SK-N-SH (cell line): Measurements from ENCODE around the gene SETD1A.

ENCODE experiments used
- CTCF ChIP-seq: fragments of 200-600 bp; sonication (generic); IDR thresholded peaks from 2 replicates; pipeline ENCODE4 v1.6.1; 2017; ENCODE audit warnings: antibody characterized with exemption, mild to moderate bottlenecking, moderate library complexity
- MAX ChIP-seq: IDR thresholded peaks from 2 replicates; pipeline ENCODE4 v1.4.0; 2012; ENCODE audit warnings: low read depth
- PBX3 ChIP-seq: IDR thresholded peaks from 2 replicates; pipeline ENCODE4; 2012
- POLR2AphosphoS5 ChIP-seq: IDR thresholded peaks from 2 replicates; pipeline ENCODE4 v1.6.1; 2012; ENCODE audit warnings: low read depth, low read length
- RAD21 ChIP-seq: IDR thresholded peaks from 2 replicates; pipeline ENCODE4 v1.6.1; 2012; ENCODE audit warnings: mild to moderate bottlenecking, low read length
- RCOR1 ChIP-seq: fragments of 150-350 bp; IDR thresholded peaks from 2 replicates; pipeline ENCODE4 v1.6.1; 2017; ENCODE audit warnings: antibody characterized with exemption, low read length
- RFX5 ChIP-seq: IDR thresholded peaks from 2 replicates; pipeline ENCODE4 v1.6.1; 2012; ENCODE audit warnings: mild to moderate bottlenecking, improper control_type of control experiment, low read length
- SIN3A ChIP-seq: IDR thresholded peaks from 2 replicates; pipeline ENCODE4 v1.6.1; 2012; ENCODE audit warnings: low read depth, mild to moderate bottlenecking, low read length, moderate library complexity, borderline replicate concordance
- TAF1 ChIP-seq: IDR thresholded peaks from 2 replicates; pipeline ENCODE4 v1.6.1; 2012; ENCODE audit warnings: low read depth, mild to moderate bottlenecking, low read length, moderate library complexity, borderline replicate concordance

GRCh38 chr16:30961384-30961783 lies 3.8 kb downstream of the SETD1A start:
- TF ChIP-seq CTCF, result no peak
- TF ChIP-seq MAX, result no peak
- no peak for TF ChIP-seq RFX5
- no peak for TF ChIP-seq SIN3A
- no peak for TF ChIP-seq POLR2AphosphoS5
- no peak for TF ChIP-seq RAD21
- no peak for TF ChIP-seq TAF1
- no peak for TF ChIP-seq RCOR1
- TF ChIP-seq PBX3, result no peak
